IMR-90 (cell line): ENCODE results near the gene MIA2. TPM values are rescaled to one million over a fixed set of nuclear protein-coding genes. Genes with fewer than 3 reads are reported as not detected.

Experiments
- ATAC-seq: fragments of 200-7000 bp; cut with Tn5 transposase; 2 replicates; pipeline ENCODE4 v1.9.1; 2020; ENCODE audit warnings: low read depth, mild to moderate bottlenecking, moderate library complexity
- BruUV-seq: library from RNA; stranded (reverse); fragments of 400-500 nt; replicated peaks from 2 replicates; lab custom pipeline; 2021; lab: Mats Ljungman, UMichigan
- CTCF ChIA-PET: fragments of 300-600 bp; formaldehyde crosslinking; extraction: SDS; loops from one replicate; lab custom pipeline; 2021; ENCODE audit warnings: antibody characterized with exemption; lab: Yijun Ruan, JAX
- POLR2A ChIA-PET: fragments of 300-600 bp; sonication (Branson Sonifier 250); formaldehyde crosslinking; loops from one replicate; lab custom pipeline; 2022; ENCODE audit warnings: antibody characterized with exemption; ENCODE audit not compliant: unreplicated experiment; lab: Charles Lee
- DNase-seq: peaks from one replicate; pipeline ENCODE4 v3.0.0; 2013
- H2AFZ ChIP-seq: replicated peaks from 2 replicates; pipeline ENCODE3; 2013; ENCODE audit warnings: low read length, mild to moderate bottlenecking; ENCODE audit not compliant: poor library complexity
- H2AK5ac ChIP-seq: 2 replicates; pipeline ENCODE4 v1.6.1; 2013; ENCODE audit warnings: low read depth, low read length, inconsistent platforms
- H2AK9ac ChIP-seq: replicated peaks from 2 replicates; pipeline ENCODE3; 2013; ENCODE audit warnings: mild to moderate bottlenecking, low read depth, low read length, moderate library complexity; ENCODE audit not compliant: poor library complexity
- H2BK120ac ChIP-seq: 2 replicates; pipeline ENCODE4 v1.6.1; 2013; ENCODE audit warnings: low read depth, low read length, inconsistent platforms
- H2BK15ac ChIP-seq: 3 replicates; pipeline ENCODE4 v1.6.1; 2013; ENCODE audit warnings: low read depth, low read length, inconsistent platforms
- H2BK20ac ChIP-seq: 2 replicates; pipeline ENCODE4 v1.6.1; 2013; ENCODE audit warnings: low read depth, mild to moderate bottlenecking, inconsistent platforms, low read length, moderate library complexity
- H2BK5ac ChIP-seq: 2 replicates; pipeline ENCODE4 v1.6.1; 2013; ENCODE audit warnings: mild to moderate bottlenecking, low read depth, low read length, inconsistent platforms; ENCODE audit not compliant: poor library complexity, severe bottlenecking
- H3K14ac ChIP-seq: replicated peaks from 2 replicates; pipeline ENCODE4 v1.6.1; 2013; ENCODE audit warnings: low read depth, low read length, inconsistent platforms
- H3K18ac ChIP-seq: 2 replicates; pipeline ENCODE4 v1.6.1; 2013; ENCODE audit warnings: low read depth, low read length, control low read depth
- H3K23ac ChIP-seq: 2 replicates; pipeline ENCODE4 v1.6.1; 2013; ENCODE audit warnings: low read depth, low read length, inconsistent platforms
- H3K27ac ChIP-seq: 2 replicates; pipeline ENCODE4 v1.5.1; 2013; ENCODE audit warnings: mild to moderate bottlenecking, control low read depth, low read length; ENCODE audit not compliant: insufficient read depth
- H3K27me3 ChIP-seq: 2 replicates; pipeline ENCODE4 v1.6.1; 2013; ENCODE audit warnings: low read length; ENCODE audit not compliant: control insufficient read depth, insufficient read depth
- H3K36me3 ChIP-seq: 2 replicates; pipeline ENCODE4 v1.6.1; 2013; ENCODE audit warnings: low read length, mixed read lengths; ENCODE audit not compliant: control insufficient read depth, insufficient read depth
- H3K4ac ChIP-seq: 2 replicates; pipeline ENCODE4 v1.6.1; 2013; ENCODE audit warnings: low read depth, low read length, inconsistent platforms
- H3K4me1 ChIP-seq: 2 replicates; pipeline ENCODE4 v1.6.1; 2013; ENCODE audit warnings: low read length, mixed read lengths; ENCODE audit not compliant: control insufficient read depth, insufficient read depth
- H3K4me2 ChIP-seq: 2 replicates; pipeline ENCODE4 v1.6.1; 2013; ENCODE audit warnings: low read depth, mild to moderate bottlenecking, control low read depth, low read length, moderate library complexity
- H3K4me3 ChIP-seq: 2 replicates; pipeline ENCODE4 v1.5.1; 2013; ENCODE audit warnings: low read depth, mild to moderate bottlenecking, control low read depth, low read length, moderate library complexity; ENCODE audit not compliant: insufficient read depth
- H3K56ac ChIP-seq: 2 replicates; pipeline ENCODE4 v1.6.1; 2013; ENCODE audit warnings: low read length, inconsistent platforms; ENCODE audit not compliant: insufficient read depth; ENCODE audit errors: extremely low read depth
- H3K79me1 ChIP-seq, 2 experiments: 2 replicates each; pipeline ENCODE4 v1.6.1; 2013; ENCODE audit warnings: low read length in 2 of 2, inconsistent platforms in 1 of 2, low read depth in 1 of 2
- H3K9ac ChIP-seq: 2 replicates; pipeline ENCODE4 v1.6.1; 2013; ENCODE audit warnings: low read depth, low read length, control low read depth
- H3K9me1 ChIP-seq: 2 replicates; pipeline ENCODE4 v1.6.1; 2013; ENCODE audit warnings: low read length, inconsistent platforms; ENCODE audit not compliant: insufficient read depth
- H3K9me3 ChIP-seq: 2 replicates; pipeline ENCODE4 v1.6.1; 2013; ENCODE audit warnings: low read length; ENCODE audit not compliant: control insufficient read depth, insufficient read depth
- H4K20me1 ChIP-seq: 2 replicates; pipeline ENCODE4 v1.6.1; 2013; ENCODE audit warnings: low read length, inconsistent platforms; ENCODE audit not compliant: insufficient read depth
- H4K5ac ChIP-seq: 2 replicates; pipeline ENCODE4 v1.6.1; 2013; ENCODE audit warnings: mild to moderate bottlenecking, low read depth, low read length, control low read depth
- H4K8ac ChIP-seq, 2 experiments: 2 replicates each; pipeline ENCODE4 v1.6.1; 2013; ENCODE audit warnings: low read depth in 2 of 2, low read length in 2 of 2, control low read depth in 1 of 2, inconsistent platforms in 1 of 2
- H4K91ac ChIP-seq: 2 replicates; pipeline ENCODE4 v1.6.1; 2013; ENCODE audit warnings: low read depth, low read length, inconsistent platforms; ENCODE audit not compliant: insufficient read depth
- CEBPB ChIP-seq: IDR thresholded peaks from 2 replicates; pipeline ENCODE4 v1.6.1; 2012; ENCODE audit warnings: low read depth, low read length, improper control_type of control experiment
- MAZ ChIP-seq: IDR thresholded peaks from 2 replicates; pipeline ENCODE4 v1.6.1; 2012; ENCODE audit warnings: low read depth, mild to moderate bottlenecking, low read length, improper control_type of control experiment, moderate library complexity, borderline replicate concordance
- MXI1 ChIP-seq: IDR thresholded peaks from 2 replicates; pipeline ENCODE4 v1.6.1; 2012; ENCODE audit warnings: low read depth, mild to moderate bottlenecking, low read length, moderate library complexity, borderline replicate concordance
- POLR2A ChIP-seq: IDR thresholded peaks from 2 replicates; pipeline ENCODE4 v1.6.1; 2012; ENCODE audit warnings: mild to moderate bottlenecking, low read depth, low read length
- RCOR1 ChIP-seq: IDR thresholded peaks from 2 replicates; pipeline ENCODE4 v1.6.1; 2012; ENCODE audit warnings: mild to moderate bottlenecking, low read length, improper control_type of control experiment; ENCODE audit not compliant: insufficient replicate concordance
- WGBS, 2 experiments: methylation state at CpG; one replicate each; pipeline versions ENCODE4 v1.1.5 to v1.1.7; 2013; ENCODE audit warnings: missing lambda C conversion rate in 2 of 2; ENCODE audit not compliant: insufficient read length in 1 of 2; ENCODE audit errors: extremely low coverage in 2 of 2; 5-methylcytosine and 5-hydroxymethylcytosine counted together
- dilution Hi-C: fragments of 300-500 bp; cut with HindIII; formaldehyde crosslinking; loops from one replicate; pipeline ENCODE4 v1.14.3; 2018; ENCODE audit warnings: low sequenced_read_pairs; ENCODE audit not compliant: unreplicated experiment
- in situ Hi-C: fragments of 300-500 bp; cut with MboI; formaldehyde crosslinking; loops from 3 replicates; pipeline ENCODE4 v1.14.3; 2019; ENCODE audit warnings: low sequenced_read_pairs, inconsistent platforms, mixed read lengths
- intact Hi-C: fragments of 100-400 bp; cut with micrococcal nuclease; formaldehyde crosslinking; loops from 2 replicates; pipeline ENCODE4 v1.10.0; 2022
- polyA plus RNA-seq, 3 experiments: library from polyadenylated mRNA; depleted of rRNA; stranded (reverse); fragments of >200 nt; gene quantifications; 2 replicates each; pipeline ENCODE4 v1.2.3, GENCODE V29; 2012; ENCODE audit warnings: low replicate concordance in 1 of 3
- total RNA-seq: library from RNA; depleted of rRNA; stranded (reverse); fragments of >200 nt; gene quantifications from 2 replicates; pipeline ENCODE4 v1.2.3, GENCODE V29; 2012
- TF ChIP-seq, protein P1 (sequence below): fragments of 150-350 bp; IDR thresholded peaks from 2 replicates; pipeline ENCODE4 v1.6.1; 2016; ENCODE audit warnings: low read depth, mild to moderate bottlenecking, low read length, moderate library complexity, borderline replicate concordance
- TF ChIP-seq, protein P2 (sequence below): fragments of 150-350 bp; IDR thresholded peaks from 2 replicates; pipeline ENCODE4 v1.6.1; 2017; ENCODE audit warnings: mild to moderate bottlenecking, antibody characterized with exemption, low read length, low read depth

Gene MIA2
- total and polyA plus RNA-seq, 2 of the 4 experiments (the other 2 are of a cell fraction): 3.9 to 6.8 TPM

DNA sequence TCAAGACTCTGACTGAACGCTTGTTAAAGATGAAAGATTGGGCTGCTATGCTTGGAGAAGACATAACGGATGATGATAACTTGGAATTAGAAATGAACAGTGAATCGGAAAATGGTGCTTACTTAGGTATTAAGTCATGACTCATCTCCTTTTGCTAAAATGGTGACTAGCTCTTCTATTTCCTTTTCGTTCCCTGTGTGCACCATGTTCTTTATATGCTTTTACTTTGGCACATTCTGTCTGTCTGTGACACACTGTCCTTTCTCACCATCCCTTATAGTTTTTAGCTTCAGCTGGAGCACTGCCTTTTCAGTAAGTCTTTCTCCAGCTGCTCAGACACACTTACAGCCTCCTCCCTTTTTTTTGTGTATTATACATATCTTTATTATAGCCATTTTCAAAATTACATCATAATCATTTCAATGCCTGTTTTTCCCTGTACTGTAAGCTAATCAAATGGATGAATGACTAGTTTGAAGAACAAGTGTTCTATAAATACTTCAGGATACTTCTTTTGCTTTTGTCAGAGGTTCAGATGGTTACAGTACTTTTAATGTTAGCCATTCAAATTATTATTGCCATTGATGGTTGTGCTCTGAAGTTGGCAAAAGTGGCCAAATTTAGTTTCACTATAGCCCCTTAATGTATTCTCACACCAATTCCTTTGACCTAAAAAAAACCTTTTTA is 68.6 kb downstream of the MIA2 start:
- H4K91ac ChIP-seq: no peak overlapping the region

More for the DNA sequence above, 68.6 kb downstream of the MIA2 start:
- Histone ChIP-seq H2BK5ac (no peak overlapping the region), H2BK15ac (no peak overlapping the region), H3K4me1 (no peaks in the 10 kb centered on the region), H2BK120ac (no peak overlapping the region), H3K18ac (no peak overlapping the region), H3K27ac (no peak overlapping the region), H2BK20ac (no peak overlapping the region), H3K36me3 (peaks cover 12% of the 10 kb centered on the region), H2AFZ (no peak overlapping the region), H3K9me1 (no peaks in the 10 kb centered on the region), H4K5ac (no peak overlapping the region), H3K4me3 (no peak overlapping the region), H3K9me3 (no peaks in the 10 kb centered on the region), H3K9ac (no peak overlapping the region), H3K4me2 (no peak overlapping the region), H3K14ac (no peak overlapping the region), H3K79me1 (no peaks in the 10 kb centered on the region; a peak in 1 of 4 replicates), H3K4ac (no peak overlapping the region), H2AK9ac (no peak overlapping the region), H3K56ac (no peak overlapping the region), H4K8ac (no peak overlapping the region), H3K27me3 (no peaks in the 10 kb centered on the region), H4K20me1 (no peaks in the 10 kb centered on the region), H2AK5ac (no peak overlapping the region), H3K23ac (no peak overlapping the region)
- ATAC-seq: no peak
- ChIA-PET CTCF (no interaction called here), POLR2A (no interaction called here)
- DNase-seq: no peak
- WGBS, 2 experiments: 100% methylated on average over 1 of the region's 4 CpGs; no CpG with 5 or more reads in 1 of the 2 experiments
- in situ Hi-C loops (no loop called here), intact Hi-C loops (no loop called here), dilution Hi-C loops (no loop called here)
- TF ChIP-seq MAZ (no peak), POLR2A (no peak), CEBPB (no peak), RCOR1 (no peak), MXI1 (no peak)
- TF ChIP-seq, protein P1, sequence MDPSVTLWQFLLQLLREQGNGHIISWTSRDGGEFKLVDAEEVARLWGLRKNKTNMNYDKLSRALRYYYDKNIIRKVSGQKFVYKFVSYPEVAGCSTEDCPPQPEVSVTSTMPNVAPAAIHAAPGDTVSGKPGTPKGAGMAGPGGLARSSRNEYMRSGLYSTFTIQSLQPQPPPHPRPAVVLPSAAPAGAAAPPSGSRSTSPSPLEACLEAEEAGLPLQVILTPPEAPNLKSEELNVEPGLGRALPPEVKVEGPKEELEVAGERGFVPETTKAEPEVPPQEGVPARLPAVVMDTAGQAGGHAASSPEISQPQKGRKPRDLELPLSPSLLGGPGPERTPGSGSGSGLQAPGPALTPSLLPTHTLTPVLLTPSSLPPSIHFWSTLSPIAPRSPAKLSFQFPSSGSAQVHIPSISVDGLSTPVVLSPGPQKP: no peak
- TF ChIP-seq, protein P2, sequence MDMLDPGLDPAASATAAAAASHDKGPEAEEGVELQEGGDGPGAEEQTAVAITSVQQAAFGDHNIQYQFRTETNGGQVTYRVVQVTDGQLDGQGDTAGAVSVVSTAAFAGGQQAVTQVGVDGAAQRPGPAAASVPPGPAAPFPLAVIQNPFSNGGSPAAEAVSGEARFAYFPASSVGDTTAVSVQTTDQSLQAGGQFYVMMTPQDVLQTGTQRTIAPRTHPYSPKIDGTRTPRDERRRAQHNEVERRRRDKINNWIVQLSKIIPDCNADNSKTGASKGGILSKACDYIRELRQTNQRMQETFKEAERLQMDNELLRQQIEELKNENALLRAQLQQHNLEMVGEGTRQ: no peak
- no TSS peak for BruUV-seq
